HTR-8/SVneo (cell line): ENCODE data around the gene CPAMD8.
A peak's percentile ranks its signal among the peaks of the same experiment; 100 is the strongest.
"Not testable (repeated sequence)": the region's sequence is repeated elsewhere in the genome, so short reads cannot be mapped to it uniquely, and the experiment has no call there.

ENCODE experiments used
- DNase-seq: peaks from one replicate; pipeline ENCODE4 v3.0.0; 2011; ENCODE audit warnings: low spot score, mixed read lengths; ENCODE audit not compliant: insufficient read length
- FAIRE-seq: peaks from 2 replicates; lab custom pipeline; 2011; peaks lifted over from hg19 to GRCh38; lab: Jason Lieb, UNC

Gene CPAMD8

GRCh38 chr19:16955161-16955560 lies 71.4 kb downstream of the CPAMD8 start:
- DNase-seq = no peak
- no peak for FAIRE-seq

- FAIRE-seq (no peak), DNase-seq (no peak)
Observed at GRCh38 chr19:16952046-16952445, 74.6 kb downstream of the CPAMD8 start.

GRCh38 chr19:16951529-16951928 lies 75.1 kb downstream of the CPAMD8 start:
- FAIRE-seq (peak; percentile 94), DNase-seq (peak; percentile 82)

GRCh38 chr19:16949496-16950023 lies 77.0 kb downstream of the CPAMD8 start:
- FAIRE-seq (no peak), DNase-seq (no peak)

- peak; percentile 63 for FAIRE-seq
- no peak for DNase-seq
Observed at GRCh38 chr19:16946951-16947940, 79.4 kb downstream of the CPAMD8 start.

- DNase-seq = no peak
- FAIRE-seq = no peak
Observed at GRCh38 chr19:16945762-16946465, 80.7 kb downstream of the CPAMD8 start.

GRCh38 chr19:16945364-16945714 lies 81.3 kb downstream of the CPAMD8 start:
- no peak for DNase-seq
- no peak for FAIRE-seq

- FAIRE-seq (no peak), DNase-seq (no peak)
Observed at GRCh38 chr19:16944626-16945363, 81.8 kb downstream of the CPAMD8 start.

- no peak for FAIRE-seq
Observed at GRCh38 chr19:16943942-16944625, 82.5 kb downstream of the CPAMD8 start.

GRCh38 chr19:16943090-16943489 lies 83.5 kb downstream of the CPAMD8 start:
- DNase-seq, FAIRE-seq: not testable (repeated sequence)

More at GRCh38 chr19:16943942-16944625, 82.5 kb downstream of the CPAMD8 start:
- DNase-seq = no peak

GRCh38 chr19:16942583-16942982 lies 84.0 kb downstream of the CPAMD8 start:
- DNase-seq = no peak
- no peak for FAIRE-seq

GRCh38 chr19:16940626-16941025 lies 86.0 kb downstream of the CPAMD8 start:
- DNase-seq = no peak
- no peak for FAIRE-seq

GRCh38 chr19:16940063-16940462 lies 86.5 kb downstream of the CPAMD8 start:
- DNase-seq, FAIRE-seq: not testable (repeated sequence)

GRCh38 chr19:16938211-16938610 lies 88.4 kb downstream of the CPAMD8 start:
- FAIRE-seq = no peak
- DNase-seq = no peak

GRCh38 chr19:16937796-16938195 lies 88.8 kb downstream of the CPAMD8 start:
- FAIRE-seq, DNase-seq: not testable (repeated sequence)

GRCh38 chr19:16936901-16937300 lies 89.7 kb downstream of the CPAMD8 start:
- no peak for FAIRE-seq

GRCh38 chr19:16934489-16934888 lies 92.1 kb downstream of the CPAMD8 start:
- DNase-seq (no peak), FAIRE-seq (no peak)

More at GRCh38 chr19:16936901-16937300, 89.7 kb downstream of the CPAMD8 start:
- no peak for DNase-seq

- FAIRE-seq (no peak), DNase-seq (no peak)
Observed at GRCh38 chr19:16931306-16931705, 95.3 kb downstream of the CPAMD8 start.

GRCh38 chr19:16930753-16931152 lies 95.9 kb downstream of the CPAMD8 start:
- FAIRE-seq (no peak), DNase-seq (no peak)

GRCh38 chr19:16928916-16929315 lies 97.7 kb downstream of the CPAMD8 start:
- no peak for FAIRE-seq

More at GRCh38 chr19:16928916-16929315, 97.7 kb downstream of the CPAMD8 start:
- DNase-seq = no peak
